Nephron progenitor cell (in vitro differentiated cells): Measurements from ENCODE around the gene FNDC11.
"Not testable (repeated sequence)": the region's sequence is repeated elsewhere in the genome, so short reads cannot be mapped to it uniquely, and the experiment has no call there.

Experiments
- DNase-seq: peaks from one replicate; pipeline ENCODE4 v3.0.0; 2021
- H3K27ac Mint-ChIP-seq: 2 replicates; pipeline ENCODE4 v1.8.0; 2021; ENCODE audit warnings: mild to moderate bottlenecking, moderate library complexity, mixed read lengths
- H3K27me3 Mint-ChIP-seq: 2 replicates; pipeline ENCODE4 v1.8.0; 2021; ENCODE audit warnings: mild to moderate bottlenecking, low read depth, mixed read lengths; ENCODE audit not compliant: poor library complexity
- H3K36me3 Mint-ChIP-seq: 2 replicates; pipeline ENCODE4 v1.8.0; 2021; ENCODE audit warnings: low read depth, mixed read lengths
- H3K4me1 Mint-ChIP-seq: 2 replicates; pipeline ENCODE4 v1.8.0; 2021; ENCODE audit warnings: mixed read lengths
- H3K4me3 Mint-ChIP-seq: 2 replicates; pipeline ENCODE4 v1.8.0; 2021; ENCODE audit warnings: mild to moderate bottlenecking, moderate library complexity, mixed read lengths
- H3K9me3 Mint-ChIP-seq: 2 replicates; pipeline ENCODE4 v1.8.0; 2021; ENCODE audit warnings: mild to moderate bottlenecking, moderate library complexity, mixed read lengths
- CTCF ChIP-seq: fragments of 200-600 bp; sonication (generic); IDR thresholded peaks from 2 replicates; pipeline ENCODE4 v1.5.0; 2021; ENCODE audit warnings: antibody characterized with exemption

Gene FNDC11

GRCh38 chr20:63509088-63509564 lies 44.8 kb upstream of the FNDC11 start:
- Mint-ChIP-seq H3K27ac (no peak overlapping the region), H3K4me1 (no peaks in the 10 kb centered on the region), H3K36me3 (peaks cover 14% of the 10 kb centered on the region), H3K4me3 (no peak overlapping the region), H3K27me3 (peaks cover 75% of the 10 kb centered on the region), H3K9me3 (peaks cover 73% of the 10 kb centered on the region)
- TF ChIP-seq CTCF = no peak
- DNase-seq = no peak

- H3K36me3 Mint-ChIP-seq = peaks cover 9% of the 10 kb centered on the region
- TF ChIP-seq CTCF = no peak
- H3K27me3 Mint-ChIP-seq = peaks cover 48% of the 10 kb centered on the region
- H3K27ac Mint-ChIP-seq = no peak overlapping the region
- H3K4me1 Mint-ChIP-seq = peaks cover 5% of the 10 kb centered on the region
- DNase-seq = no peak
- H3K4me3 Mint-ChIP-seq = no peak overlapping the region
- peaks cover 48% of the 10 kb centered on the region for H3K9me3 Mint-ChIP-seq
Measured at GRCh38 chr20:63513207-63513606, 40.8 kb upstream of the FNDC11 start.

- H3K27ac Mint-ChIP-seq, H3K36me3 Mint-ChIP-seq, DNase-seq, H3K4me3 Mint-ChIP-seq: not testable (repeated sequence)
- Mint-ChIP-seq H3K4me1 (peaks cover 11% of the 10 kb centered on the region), H3K27me3 (peaks cover 46% of the 10 kb centered on the region), H3K9me3 (peaks cover 38% of the 10 kb centered on the region)
Measured at GRCh38 chr20:63514520-63514919, 39.4 kb upstream of the FNDC11 start.

GRCh38 chr20:63517376-63518309 lies 36.3 kb upstream of the FNDC11 start:
- no peak overlapping the region for H3K27ac Mint-ChIP-seq
- H3K9me3 Mint-ChIP-seq = peaks cover 22% of the 10 kb centered on the region
- H3K4me1 Mint-ChIP-seq = peaks cover 19% of the 10 kb centered on the region
- peaks cover 29% of the 10 kb centered on the region for H3K27me3 Mint-ChIP-seq
- TF ChIP-seq CTCF = no peak
- peak overlapping the region; percentile 59 for H3K4me3 Mint-ChIP-seq
- H3K36me3 Mint-ChIP-seq = peaks cover 7% of the 10 kb centered on the region
- no peak for DNase-seq

GRCh38 chr20:63518351-63518861 lies 35.6 kb upstream of the FNDC11 start:
- H3K4me3 Mint-ChIP-seq = peak overlapping the region; percentile 79
- H3K27ac Mint-ChIP-seq = no peak overlapping the region
- peaks cover 11% of the 10 kb centered on the region for H3K36me3 Mint-ChIP-seq
- peaks cover 21% of the 10 kb centered on the region for H3K27me3 Mint-ChIP-seq
- peaks cover 15% of the 10 kb centered on the region for H3K9me3 Mint-ChIP-seq
- DNase-seq = no peak
- peaks cover 21% of the 10 kb centered on the region for H3K4me1 Mint-ChIP-seq
- TF ChIP-seq CTCF = peak; percentile 6

GRCh38 chr20:63518946-63519667 lies 34.9 kb upstream of the FNDC11 start:
- H3K4me1 Mint-ChIP-seq = peaks cover 26% of the 10 kb centered on the region
- no peak overlapping the region for H3K27ac Mint-ChIP-seq
- H3K9me3 Mint-ChIP-seq = peaks cover 13% of the 10 kb centered on the region
- peaks cover 14% of the 10 kb centered on the region for H3K27me3 Mint-ChIP-seq
- TF ChIP-seq CTCF = no peak
- no peak for DNase-seq
- H3K36me3 Mint-ChIP-seq = peaks cover 17% of the 10 kb centered on the region
- H3K4me3 Mint-ChIP-seq = peak overlapping the region; percentile 79
